Umbilical cord (tissue), 2 donors: ENCODE data around the gene FGD5. TPM values are rescaled to one million over a fixed set of nuclear protein-coding genes. Genes with fewer than 3 reads are reported as not detected.
A peak's percentile ranks its signal among the peaks of the same experiment; 100 is the strongest.

ENCODE experiments used
- DNase-seq: peaks from one replicate; pipeline ENCODE4 v3.0.0-alpha.2; 2015; ENCODE audit warnings: low spot score
- total RNA-seq: library from RNA; depleted of rRNA; stranded (reverse); fragments of >200 nt; gene quantifications from one replicate; pipeline ENCODE4 v1.2.3, GENCODE V29; 2014; ENCODE audit warnings: low replicate concordance; ENCODE audit not compliant: insufficient read depth

The FGD5 gene
- total RNA-seq, 1 donor from 2014 or later, result 10.1 TPM

DNA sequence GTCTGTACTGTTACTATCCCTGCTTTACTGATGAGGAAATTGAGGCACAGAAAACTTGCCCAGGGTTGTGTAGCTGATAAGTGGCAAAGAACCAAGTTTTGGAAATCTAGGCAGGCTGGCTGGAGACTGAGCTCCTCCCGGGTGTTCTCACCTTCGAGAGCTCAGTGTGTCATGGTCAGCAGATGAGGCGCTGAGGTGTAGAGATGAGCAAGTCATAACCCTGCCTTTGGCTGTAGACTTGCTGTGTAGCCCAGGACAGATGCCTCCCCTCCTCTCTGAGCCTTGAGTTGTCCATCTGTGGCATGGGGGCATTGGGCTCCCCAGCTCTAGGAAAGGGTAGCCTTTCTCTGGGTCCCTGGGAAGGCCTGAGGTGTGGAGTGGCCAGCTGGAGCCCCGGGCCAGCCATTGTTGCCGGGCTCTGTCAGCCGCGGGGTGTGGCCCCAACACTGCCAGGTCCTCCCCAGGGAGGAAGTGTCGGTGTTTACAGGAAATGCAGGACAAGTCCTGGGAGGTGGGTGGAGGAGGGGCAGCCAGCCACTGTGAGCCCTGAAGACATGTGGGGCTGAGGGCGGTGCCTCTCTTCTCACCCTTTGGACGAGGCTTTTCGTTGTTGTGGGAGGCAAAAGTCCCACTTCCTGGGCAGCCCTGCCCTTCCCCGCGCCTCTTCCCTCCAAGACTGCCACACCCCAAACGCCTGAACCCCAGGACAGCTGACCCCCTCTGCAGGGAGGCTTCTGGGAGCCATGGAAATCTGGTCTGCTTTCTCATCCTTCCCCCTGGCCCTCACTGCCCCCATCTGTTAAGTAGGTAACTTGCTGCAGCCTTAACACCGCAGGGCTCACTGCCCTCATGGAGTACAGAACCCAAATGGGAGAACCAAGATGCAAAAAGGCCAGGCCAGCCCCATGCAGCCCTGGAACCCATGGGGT, 29.1 kb downstream of the FGD5 start:
- peak; percentile 9 for DNase-seq

- DNase-seq, result no peak
These were observed 30.1 kb downstream of the FGD5 start for GRCh38 chr3:14848906-14849305.

- DNase-seq, result no peak
These were observed 31.0 kb downstream of the FGD5 start for GRCh38 chr3:14849638-14850230.

DNA sequence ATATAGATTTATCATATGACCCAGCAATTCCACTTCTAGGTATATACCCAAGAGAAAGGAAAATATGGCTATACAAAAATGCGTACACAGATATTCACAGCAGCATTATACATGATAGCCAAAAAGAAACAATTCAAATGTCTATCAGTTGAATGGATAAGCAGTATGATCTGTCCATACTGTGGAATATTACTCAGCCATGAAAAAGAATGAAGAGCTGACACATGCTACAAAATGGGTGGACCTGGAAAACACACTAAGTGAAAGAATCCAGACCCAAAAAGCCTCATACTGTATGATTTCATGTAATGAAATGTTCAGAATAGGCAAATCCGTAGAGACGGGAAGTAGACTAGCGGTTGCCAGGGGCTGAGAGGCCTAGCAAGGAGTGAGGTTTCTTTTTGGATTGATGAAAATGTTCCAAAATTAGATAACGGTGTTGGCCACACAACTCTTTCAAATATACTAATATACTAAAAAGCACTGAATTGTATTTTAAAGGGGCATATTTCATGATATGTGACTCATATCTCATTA, 33.4 kb downstream of the FGD5 start:
- no peak for DNase-seq

GRCh38 chr3:14852717-14853116, 34.0 kb downstream of the FGD5 start:
- DNase-seq, result no peak

- DNase-seq, result no peak
These were observed 34.6 kb downstream of the FGD5 start for GRCh38 chr3:14853271-14853951.

DNA sequence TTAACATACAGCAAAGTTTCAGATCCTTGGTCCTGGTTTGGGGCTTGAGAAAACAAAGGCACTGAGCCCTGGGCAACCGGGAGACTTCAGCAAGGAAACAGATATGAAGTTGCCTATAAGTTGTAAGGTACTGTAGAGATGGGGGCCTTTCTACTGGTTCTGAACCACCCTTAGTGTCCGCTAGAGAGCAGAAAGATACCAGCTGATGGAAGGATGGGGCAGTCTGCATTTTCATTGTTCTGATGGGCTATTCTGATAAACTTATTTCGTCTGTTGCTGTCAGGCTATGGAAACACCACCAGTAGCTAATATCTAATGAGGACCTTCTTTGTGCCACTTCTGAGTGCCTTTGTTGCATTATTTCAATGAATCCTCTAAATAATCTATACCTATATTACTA, 38.7 kb downstream of the FGD5 start:
- no peak for DNase-seq

DNA sequence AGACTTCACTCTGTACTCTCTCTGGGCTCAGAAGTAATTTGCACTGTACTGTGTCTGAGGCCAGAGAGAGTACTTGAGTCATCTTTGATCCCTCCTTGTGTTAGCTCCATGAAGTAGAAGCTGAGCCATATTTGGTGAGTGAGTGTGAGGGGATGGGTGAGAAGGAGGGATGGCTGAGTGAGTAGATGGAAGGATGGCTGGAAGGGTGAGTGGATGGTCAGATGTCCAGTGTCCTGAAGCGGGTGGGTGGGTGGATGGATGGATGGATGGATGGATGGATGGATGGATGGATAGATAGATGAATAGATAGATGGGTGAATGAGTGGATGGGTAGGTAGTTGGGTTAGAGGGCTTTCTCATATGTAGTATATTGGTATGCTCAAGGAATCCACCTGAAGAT, 39.3 kb downstream of the FGD5 start:
- DNase-seq, result no peak

DNA sequence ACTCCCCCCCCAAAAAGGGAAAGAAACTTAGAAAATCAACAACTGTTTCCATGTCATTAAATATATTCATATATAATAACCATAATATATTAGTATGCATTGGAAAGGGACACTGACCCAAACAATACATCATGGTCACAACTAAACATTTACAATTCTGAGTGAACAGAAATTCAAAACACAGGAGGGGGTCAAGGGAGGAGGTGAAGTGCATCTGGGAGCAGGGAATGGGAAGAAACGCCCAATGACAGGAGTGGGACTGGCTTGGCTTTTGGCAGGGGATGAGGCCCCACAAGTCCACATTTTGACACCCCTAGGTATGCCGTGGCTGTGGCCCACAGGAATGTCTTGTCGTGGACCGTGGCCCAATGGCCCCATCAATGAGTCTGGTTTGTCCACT, 41.1 kb downstream of the FGD5 start:
- DNase-seq, result no peak

DNA sequence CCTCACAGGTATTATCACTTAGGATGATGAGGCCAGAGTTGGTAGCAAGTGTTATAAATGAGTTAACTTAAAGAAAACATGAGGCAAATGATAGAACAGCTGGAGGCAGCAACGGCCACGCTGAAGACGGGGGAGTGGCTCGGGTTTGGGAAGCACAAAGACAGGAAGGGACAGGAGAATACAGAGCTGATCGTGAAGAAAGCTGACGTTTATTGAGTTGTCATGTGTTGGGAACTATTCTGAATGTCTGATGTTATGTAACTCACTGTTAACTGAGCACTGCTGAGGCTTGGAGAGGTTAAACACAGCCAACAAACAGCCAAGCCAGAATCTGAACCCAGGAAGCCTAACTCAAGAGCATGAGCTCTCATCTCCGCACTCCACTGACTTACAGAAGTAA, 42.3 kb downstream of the FGD5 start:
- DNase-seq, result no peak

DNA sequence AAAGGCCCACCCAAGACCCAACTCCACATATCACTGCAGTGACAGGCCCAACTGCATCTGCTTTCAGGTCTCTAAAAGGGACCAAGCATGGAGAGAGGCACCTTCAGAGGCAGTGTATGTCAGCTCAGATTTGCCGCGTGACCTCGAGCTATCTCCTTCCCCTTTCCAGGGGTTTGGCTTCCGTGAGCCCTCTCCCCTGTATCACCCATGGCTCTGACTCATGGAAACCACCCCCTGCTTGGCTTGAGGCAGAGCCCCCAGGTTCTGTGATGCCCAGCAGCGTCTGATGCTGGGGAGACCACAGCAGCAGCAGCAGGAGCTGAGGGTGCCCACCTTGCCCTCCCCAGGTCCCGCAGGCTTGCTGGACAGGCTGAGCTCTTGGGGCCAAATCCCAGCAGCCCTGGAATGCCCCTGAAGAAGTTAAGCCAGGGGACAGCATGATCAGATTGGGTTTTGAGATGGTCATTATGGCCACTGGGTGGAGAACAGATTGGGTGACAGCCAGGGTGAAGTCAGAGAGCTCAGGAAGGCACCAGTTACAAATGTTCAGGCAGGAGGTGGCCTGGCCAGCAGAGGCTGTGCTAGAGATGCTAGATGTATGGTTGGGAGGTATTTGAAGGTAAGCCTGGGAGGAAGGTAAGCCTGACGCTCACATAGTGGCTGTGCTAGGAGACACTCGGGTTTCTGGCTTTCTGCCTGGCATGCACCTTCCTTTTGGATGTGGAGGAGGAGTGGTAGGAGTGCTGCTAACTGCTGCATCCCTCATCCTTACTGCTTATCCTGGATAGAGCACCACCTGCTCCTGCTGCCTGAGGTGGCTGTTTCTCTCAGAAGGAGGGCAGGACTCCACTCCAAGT, 42.9 kb downstream of the FGD5 start:
- DNase-seq, result no peak

DNA sequence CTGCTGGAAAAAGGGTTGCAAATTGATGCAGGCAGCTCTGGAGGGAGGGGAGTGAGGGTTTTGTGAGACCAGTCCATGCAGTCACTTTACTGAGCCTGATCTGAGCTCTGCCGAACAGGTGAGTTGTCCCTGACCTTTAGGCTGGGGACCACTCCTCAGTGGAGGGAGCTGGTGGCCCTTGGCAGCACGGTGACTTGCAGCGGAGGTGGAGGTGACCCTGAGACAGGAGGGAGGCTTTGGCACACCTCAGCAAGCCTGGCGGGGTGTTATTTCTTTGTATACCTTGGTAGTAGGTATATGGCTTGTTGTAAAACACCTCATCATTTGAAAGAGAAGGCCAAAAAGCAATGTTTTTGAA, 43.5 kb downstream of the FGD5 start:
- no peak for DNase-seq

GRCh38 chr3:14862661-14863230, 44.0 kb downstream of the FGD5 start:
- DNase-seq, result no peak

DNA sequence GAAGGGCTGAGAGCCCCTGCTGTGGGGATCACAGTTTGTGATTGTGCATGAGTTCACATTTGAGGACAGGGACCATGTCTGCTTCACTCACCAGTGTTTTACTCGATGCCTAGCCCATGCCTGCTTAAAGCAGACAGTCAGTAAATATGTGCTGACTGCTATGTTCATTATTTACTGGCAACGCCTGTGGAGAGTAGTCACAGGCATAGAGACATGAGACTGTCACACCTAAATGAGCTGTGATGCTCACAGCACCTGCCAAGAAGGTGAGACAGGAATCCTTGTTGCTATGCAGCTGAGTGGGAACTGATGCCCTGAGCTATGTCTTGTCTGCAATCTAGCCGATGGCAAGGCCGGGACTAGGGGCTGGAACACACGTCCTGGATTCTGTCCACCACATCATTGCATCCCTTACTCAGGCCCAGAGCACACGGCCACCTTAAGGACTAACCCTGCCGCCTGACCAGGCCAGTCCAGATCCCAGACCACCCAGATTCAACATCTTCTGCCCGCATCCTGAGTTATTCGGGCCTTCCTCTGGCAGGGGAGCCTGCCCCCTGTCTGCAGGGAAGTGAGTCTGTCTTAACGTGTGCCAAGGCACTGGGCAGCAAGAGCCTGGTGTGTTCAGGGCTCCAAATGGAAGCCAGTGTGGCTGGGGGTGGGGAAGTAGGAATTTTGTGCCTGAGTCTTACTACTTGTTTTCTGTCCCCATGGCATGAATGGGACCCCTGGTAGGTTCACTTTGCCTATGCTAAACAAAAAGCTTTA, 44.8 kb downstream of the FGD5 start:
- no peak for DNase-seq

- no peak for DNase-seq
These were observed 45.4 kb downstream of the FGD5 start for GRCh38 chr3:14864131-14864530.

GRCh38 chr3:14866627-14867026, 47.9 kb downstream of the FGD5 start:
- DNase-seq, result no peak

- DNase-seq, result no peak
These were observed 49.3 kb downstream of the FGD5 start for GRCh38 chr3:14867936-14868570.

GRCh38 chr3:14869917-14870782, 51.4 kb downstream of the FGD5 start:
- DNase-seq, result no peak

DNA sequence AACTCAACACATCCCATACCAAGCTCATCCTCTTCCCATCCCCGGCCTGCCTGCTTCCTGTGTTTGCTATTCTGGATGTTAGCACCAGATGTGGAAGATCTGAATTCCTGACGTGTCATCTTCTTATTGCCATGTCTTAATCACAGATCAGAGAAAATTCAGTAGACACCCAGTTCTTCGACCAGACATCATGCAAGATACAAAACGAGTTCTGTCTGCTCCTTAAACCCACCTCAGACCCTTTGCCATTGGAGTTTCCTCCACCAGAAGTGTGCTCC, 52.0 kb downstream of the FGD5 start:
- no peak for DNase-seq
